GM15510 (cell line): ENCODE data around the gene PARD6G.

Experiments
- POLR2A ChIP-seq: IDR thresholded peaks from 3 replicates; pipeline ENCODE4 v1.6.1; 2011; ENCODE audit warnings: borderline replicate concordance; ENCODE audit not compliant: insufficient read length; ENCODE audit errors: extremely low read depth

PARD6G gene

DNA sequence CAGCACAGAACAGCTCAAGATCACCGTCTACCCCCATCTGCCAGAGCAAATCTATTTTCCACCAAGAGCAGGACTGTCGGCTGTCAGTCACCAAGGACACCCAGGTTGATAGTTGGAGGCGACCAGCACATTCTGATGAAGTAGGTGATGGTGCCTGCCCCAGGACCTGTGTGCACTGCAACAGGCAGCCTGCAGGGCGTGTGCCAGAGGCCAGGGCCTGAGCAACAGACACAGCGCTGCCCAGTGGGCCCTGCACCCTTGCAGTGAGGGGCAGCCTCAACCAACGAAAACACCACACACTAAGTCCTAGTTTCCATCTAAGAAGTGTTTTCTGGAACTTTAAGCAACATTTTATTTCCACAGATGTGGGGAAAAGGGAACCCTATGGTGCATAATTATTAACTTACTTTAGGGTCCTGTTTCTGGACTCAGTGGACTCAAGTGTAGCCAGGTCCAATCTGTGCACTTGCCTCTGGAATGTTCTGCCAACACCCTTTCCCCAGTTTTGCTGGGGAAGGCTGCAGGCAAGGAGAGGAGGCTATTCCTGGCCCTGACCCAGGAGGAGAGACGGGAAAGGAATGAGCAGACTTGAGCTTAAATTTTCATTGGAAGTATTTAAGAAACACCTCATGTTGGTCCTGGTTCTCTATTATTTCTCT is 76.8 kb downstream of the PARD6G start:
- TF ChIP-seq POLR2A = no peak

DNA sequence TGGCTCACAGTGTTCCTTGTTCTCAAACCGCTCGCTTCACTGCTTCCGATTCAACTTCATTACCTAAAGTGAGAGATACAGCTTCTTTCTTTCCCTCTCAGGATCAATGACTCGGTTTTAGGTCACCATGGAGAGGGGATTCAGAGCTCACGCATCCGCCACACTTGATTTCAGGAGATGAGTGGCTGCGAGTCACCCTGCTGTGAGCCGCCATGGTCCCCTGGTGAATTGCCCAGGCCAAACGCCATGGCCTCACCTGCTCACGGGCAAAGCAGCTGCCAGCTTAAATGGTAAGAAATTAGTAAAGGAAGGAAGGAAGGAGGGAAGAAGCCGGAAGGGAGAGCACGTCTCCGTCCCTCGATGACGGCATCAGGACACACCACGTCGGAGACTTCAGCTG is 77.7 kb downstream of the PARD6G start:
- TF ChIP-seq POLR2A = no peak

DNA sequence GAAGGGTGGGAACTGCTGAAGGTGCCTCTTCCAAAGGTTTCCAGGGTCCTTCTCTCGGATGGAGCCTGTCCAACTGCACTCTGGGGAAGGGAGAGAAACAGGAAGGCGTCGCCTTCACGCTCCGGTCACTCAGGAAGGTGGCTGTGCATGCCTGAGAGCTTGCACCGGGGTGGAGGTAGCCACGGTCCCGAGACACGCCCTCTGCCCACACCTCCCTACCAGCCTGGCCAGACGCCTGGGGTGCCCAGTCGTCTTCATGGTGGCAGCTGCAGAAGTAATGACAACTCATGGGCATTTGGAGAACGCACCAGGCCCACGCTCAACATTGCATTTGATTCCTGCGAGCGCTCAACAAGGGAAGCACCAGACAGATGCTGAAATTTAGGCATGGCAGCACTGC is 78.3 kb downstream of the PARD6G start:
- TF ChIP-seq POLR2A = no peak

DNA sequence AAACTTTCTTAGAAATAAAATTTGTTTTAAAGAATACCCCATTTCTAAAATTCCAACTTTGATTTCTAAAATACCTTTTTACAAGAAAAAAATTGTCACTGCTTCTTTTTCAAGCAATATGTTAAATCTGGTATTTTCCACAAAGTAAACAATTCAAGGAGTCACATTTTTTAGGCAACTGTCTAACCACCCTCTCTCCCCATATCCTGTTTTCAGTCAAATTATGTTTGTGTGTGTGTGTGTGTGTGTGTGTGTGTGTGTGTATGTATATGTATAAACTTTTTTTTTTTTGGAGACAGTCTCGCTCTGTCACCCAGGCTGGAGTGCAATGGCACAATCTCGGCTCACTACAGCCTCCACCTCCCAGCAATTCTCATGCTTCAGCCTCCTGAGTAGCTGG is 79.0 kb downstream of the PARD6G start:
- TF ChIP-seq POLR2A = no peak

DNA sequence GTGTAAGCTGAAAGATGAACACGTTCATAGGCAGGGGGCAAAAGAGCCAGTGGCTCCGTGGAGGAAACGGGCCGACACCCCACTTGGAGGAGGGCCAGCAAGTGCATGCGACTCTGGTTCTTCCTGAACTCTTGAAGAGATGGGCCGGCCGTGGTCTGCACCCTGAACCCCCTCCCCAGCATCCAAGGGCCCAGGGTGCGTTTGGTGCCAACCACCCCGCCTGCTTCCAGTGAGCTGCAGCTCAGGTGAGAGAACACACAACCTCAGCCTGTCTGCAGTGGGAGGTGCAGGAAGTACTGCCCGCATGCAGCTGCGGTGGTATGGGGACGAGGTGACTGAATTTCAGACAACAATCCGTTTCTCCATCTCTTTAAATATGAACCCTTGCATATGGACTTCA is 79.4 kb downstream of the PARD6G start:
- no peak for TF ChIP-seq POLR2A

DNA sequence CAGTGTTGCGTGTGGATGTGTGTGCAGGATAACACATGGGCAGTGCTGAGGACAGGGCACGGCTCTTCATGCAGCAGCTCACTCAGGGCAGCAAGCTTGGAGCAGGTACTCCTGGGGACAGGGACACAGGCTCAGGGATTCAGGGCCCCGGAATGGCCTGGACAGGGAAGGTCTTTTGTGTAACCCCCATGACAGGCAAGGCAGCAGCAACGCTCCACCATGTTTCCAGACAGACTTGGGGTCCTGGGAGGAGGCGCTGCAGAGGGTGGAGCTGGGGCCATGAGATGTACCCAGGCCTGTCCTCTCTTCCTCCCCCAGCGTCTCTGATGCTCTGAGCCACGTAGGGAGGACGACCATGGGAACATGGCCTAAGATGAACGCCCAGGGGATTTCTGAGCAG is 80.0 kb downstream of the PARD6G start:
- TF ChIP-seq POLR2A = no peak

DNA sequence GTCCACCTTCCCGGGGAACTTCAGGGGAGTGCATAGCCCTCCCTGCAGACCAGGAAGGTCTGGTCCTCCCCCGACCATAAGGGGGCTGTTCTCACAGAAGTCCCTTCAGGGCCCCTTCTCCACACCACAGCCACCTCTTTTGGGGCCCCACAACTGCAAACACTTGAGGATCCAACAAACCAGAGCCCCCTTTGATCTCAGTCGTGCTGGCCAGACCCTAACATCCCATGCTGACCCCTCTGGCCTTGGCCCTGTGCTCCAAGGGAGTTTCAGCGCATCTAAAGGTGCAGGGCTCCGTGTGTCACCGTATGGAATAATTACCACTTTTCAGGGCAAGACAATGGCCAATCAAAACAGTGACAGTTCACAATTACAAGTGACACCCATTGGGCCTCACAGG is 80.6 kb downstream of the PARD6G start:
- no peak for TF ChIP-seq POLR2A

DNA sequence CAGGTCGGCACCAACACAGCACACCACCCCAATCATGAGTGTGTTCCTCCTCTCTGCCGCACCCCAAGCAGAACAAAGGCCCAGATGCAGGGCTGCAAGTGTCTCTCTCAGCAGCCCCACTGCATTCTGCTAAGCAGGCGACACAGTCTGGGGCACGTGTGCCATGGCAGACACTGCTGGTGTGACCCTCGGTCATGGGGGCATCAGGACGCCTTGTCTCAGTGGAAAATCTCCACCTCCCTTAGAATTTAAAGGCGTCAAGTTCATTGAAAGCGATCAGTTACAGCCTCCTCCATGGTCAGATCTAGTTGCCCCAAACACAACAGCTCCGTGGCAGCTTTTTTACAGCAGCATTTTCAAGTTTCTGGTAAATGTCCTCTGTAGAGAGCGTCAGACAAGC is 81.1 kb downstream of the PARD6G start:
- TF ChIP-seq POLR2A = no peak

DNA sequence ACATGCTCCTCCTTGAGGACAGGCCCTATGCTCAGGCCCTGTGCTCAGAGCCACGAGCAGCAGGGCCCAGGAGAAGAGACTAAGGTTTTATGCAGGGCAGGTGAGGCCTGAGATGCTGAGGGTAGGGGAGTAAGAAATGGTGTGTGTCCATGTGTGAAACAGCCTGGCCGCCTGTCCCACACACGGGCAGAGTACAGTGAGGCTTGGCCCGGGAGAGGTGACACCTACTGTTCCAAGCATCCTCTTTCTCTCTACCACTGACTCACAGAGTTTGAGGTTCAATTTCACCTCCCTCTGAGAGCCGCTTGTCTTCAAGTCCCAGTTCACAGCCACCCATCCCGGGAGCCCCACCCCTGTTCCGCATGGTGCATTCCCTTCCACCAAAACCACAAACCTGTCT is 84.1 kb downstream of the PARD6G start:
- no peak for TF ChIP-seq POLR2A

DNA sequence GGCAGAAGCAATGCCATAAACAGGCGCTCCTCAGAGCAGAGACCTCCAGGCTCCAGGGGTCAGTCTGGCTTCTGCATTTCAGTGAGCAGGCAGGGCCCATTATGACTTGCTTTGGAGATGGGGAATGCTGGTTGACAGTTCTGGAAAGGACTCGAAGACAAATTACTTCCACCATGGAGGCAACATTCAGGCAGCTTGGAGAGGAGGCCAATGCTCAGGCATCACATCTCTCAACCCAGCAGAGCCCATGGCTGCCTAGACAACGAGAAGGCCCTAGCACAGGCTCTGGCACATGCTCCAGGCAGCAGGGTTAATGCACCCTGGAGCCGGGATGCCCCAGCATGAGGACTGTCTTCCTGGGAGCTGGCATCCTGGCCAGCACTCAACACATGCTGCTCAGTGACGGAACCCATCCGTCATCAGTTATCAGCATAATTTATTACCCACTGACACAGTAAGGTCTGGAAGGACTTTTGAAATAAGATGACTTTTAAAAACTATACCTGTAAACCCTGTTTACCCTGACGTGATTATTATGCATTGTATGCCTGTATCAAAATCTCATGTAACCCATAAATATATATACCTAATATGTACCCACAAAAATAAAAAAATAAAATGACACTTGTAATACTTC is 85.4 kb downstream of the PARD6G start:
- TF ChIP-seq POLR2A = no peak

DNA sequence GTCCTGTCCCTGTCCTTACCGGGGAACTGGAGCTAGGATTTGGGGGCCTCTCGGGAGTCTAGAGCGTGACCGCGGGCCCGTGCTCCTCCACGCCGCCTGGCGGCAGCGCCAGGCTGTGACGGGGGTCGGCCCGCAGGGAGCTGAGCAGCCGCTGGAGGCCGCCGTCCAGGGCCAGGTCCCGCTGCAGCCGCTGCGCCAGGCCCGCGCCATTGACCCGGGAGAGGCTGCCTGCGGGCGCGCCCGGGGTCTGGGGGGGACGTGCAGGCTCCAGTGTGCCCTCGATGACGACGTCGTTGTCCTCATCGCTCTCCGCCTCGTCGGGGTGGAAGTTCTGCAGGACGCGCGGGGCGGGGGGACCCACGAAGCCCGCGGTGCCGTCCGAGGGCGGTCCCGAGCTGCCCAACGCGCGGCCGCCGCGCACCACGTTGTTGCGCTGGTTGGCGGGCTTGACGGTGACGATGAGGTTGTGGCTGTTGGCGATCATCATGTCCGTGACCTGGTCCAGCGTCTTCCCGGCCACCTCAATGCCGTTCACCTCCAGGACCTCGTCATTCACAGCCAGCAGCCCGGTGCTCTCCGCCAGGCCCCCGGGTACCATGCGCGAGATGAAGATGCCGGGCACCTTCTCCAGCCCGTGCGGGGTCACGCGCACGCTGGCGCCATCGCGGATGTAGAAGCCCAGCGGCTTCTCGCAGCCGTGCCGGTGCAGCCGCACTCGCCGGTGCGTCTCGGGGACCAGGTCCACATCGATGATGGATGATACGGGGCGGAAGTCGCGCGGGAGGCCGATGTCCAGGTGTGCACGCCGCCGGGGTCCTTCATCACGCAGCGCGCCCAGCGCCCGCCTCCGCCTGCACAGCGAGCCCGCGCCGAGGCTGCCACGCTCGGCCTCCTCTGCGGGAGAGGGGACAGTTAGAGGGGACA is 87.3 kb downstream of the PARD6G start:
- TF ChIP-seq POLR2A = no peak

DNA sequence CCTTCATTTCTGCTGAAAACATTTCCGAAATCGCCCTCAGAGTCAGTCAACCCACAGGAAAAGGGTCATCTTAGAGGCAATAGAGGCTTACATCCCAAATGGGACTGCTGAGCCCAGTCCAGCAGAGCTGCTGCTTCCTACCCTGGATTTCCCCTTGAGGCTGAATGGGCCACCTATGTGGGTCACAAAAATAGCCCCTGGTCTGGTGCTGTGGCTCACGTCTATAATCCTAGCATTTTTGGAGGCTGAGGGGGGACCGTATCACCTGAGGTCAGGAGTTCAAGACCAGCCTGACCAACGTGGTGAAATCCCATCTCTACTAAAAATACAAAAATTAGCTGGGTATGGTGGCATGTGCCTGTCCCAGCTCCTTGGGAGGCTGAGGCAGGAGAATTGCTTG is 88.9 kb downstream of the PARD6G start:
- TF ChIP-seq POLR2A = no peak

DNA sequence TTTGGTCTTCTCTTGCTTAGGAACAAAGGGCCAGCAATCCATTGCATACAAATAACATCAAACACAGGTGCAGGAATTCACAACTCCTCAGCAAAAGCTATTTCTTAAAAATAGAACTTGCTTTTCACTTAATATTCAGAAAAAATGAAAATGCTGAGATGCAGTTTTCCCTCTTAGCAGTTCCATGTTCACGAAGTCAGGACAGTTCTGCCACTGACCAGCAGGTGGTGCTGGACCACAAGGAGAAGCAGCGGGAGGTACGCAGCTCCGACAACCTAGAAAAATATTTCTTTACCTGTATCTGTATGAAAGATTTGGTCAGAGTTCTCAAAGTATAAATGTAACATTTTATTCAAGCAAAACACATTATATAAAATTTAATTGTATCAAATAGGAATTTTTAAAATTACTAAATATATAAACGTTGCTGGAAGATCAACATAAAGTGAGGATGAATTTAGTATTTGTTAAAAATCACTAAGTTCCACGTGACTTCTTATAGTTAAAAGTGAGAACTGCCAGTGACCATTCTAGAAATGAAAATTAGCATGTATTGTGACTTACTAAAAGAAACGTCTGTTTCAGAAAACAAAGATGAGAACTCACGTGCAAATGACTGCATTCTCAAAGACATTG is 89.5 kb downstream of the PARD6G start:
- TF ChIP-seq POLR2A = no peak

DNA sequence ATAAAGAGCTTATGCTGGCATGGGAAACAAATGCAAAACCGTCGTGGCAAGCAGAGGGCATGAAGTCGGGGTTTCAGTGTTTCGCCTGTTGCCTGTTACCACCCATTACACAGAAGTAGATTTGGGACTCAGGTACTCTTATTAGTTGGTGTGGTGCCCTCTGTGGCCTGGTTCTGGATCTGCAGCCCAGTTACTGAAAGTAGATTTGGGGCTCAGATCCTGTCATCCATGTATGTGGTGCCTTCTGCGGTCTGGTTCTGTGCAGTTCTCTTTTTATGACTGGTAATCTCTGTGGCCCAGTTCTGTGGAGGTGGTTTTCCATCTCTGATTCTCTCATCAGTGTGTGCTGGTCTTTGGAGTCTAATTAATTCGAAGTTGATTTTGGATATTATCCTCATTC is 93.0 kb downstream of the PARD6G start:
- no peak for TF ChIP-seq POLR2A

DNA sequence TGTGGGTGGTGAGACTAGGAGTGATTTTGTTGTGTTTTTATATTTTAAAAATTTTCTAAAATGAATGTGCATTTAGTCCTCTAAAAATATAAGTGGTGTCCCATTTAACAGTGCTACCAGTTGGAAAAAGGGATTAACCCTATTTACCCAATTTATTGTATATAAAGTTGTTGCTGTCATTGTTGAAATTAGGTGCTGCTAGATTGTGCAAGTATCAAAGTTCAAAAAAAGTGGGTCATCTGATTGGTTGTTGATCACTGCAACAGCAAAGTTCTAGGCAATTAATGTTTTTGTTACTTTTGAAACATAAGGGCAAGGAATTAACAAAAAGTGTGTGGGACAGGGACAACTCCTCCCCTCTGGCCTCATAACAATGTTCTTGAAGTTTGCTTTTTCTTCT is 97.6 kb downstream of the PARD6G start:
- TF ChIP-seq POLR2A = no peak
